AG09309 (cell line): Measurements from ENCODE around the gene TMEM258.

Experiments used
- DNase-seq: peaks from one replicate; pipeline ENCODE4 v3.0.0-alpha.2; 2010; ENCODE audit warnings: low read depth
- H3K4me3 ChIP-seq: 2 replicates; pipeline ENCODE4 v1.5.1; 2011; ENCODE audit warnings: mild to moderate bottlenecking, low read depth, low read length, moderate library complexity; ENCODE audit not compliant: control insufficient read depth
- CTCF ChIP-seq: IDR thresholded peaks from 2 replicates; pipeline ENCODE4 v1.5.1; 2011; ENCODE audit warnings: mild to moderate bottlenecking, low read depth, low read length, inconsistent platforms; ENCODE audit not compliant: insufficient read depth, control insufficient read depth; ENCODE audit errors: missing control alignments

The TMEM258 gene

DNA sequence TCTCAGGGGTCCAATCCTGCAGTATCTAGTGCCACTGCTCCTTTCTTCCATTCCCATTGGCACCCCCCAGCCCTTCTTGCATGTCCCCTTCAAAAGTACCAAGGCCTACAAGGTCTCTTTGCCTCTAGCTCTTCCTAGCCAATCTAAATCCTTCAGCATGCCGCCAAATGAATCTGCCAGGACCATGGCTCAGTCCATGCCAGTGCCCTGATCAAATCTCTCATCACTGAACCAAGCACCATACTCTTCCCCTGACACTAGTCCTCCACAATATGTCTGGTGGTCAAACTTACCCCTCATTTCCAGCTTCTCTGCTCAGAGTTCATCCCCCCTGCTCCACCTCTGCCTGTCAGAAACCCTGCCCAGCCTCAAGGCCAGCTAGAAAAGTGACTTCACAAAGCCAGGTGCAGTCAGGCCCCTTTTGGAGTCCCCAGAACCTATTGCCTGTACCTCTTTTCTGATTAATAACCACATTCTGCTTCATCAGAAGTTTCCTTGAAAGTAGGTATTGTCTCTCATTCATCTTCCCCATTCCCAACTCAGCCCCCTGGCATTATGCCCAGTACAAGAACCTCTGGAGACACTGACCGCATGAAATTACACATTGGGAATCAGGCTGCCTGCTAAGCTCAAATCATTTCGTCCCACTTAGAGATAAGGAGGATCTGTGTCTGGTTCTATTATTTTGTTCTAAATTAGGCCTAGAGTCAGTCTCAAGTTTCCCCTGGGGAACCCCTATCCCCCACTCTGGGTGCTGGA lies 11.7 kb upstream of the TMEM258 start:
- no peak overlapping the region for H3K4me3 ChIP-seq
- TF ChIP-seq CTCF, result no peak
- no peak for DNase-seq

GRCh38 chr11:61802605-61803004 lies 10.2 kb upstream of the TMEM258 start:
- TF ChIP-seq CTCF, result no peak
- DNase-seq, result no peak
- H3K4me3 ChIP-seq, result no peak overlapping the region

GRCh38 chr11:61800331-61801281 lies 8.2 kb upstream of the TMEM258 start:
- no peak for TF ChIP-seq CTCF
- no peak overlapping the region for H3K4me3 ChIP-seq
- no peak for DNase-seq

- TF ChIP-seq CTCF, result no peak
- DNase-seq, result no peak
- H3K4me3 ChIP-seq, result no peak overlapping the region
Observed at GRCh38 chr11:61799665-61800284, 7.4 kb upstream of the TMEM258 start.

- no peak overlapping the region for H3K4me3 ChIP-seq
Observed at GRCh38 chr11:61797263-61797944, 5.0 kb upstream of the TMEM258 start.

More at GRCh38 chr11:61797263-61797944, 5.0 kb upstream of the TMEM258 start:
- TF ChIP-seq CTCF, result peak; percentile 79
- DNase-seq, result peak; percentile 46
